T-cell (primary cell): ENCODE measurements around the gene BANF2. TPM values are rescaled to one million over a fixed set of nuclear protein-coding genes. Genes with fewer than 3 reads are reported as not detected.
"Not testable (repeated sequence)": the region's sequence is repeated elsewhere in the genome, so short reads cannot be mapped to it uniquely, and the experiment has no call there.

Experiments used
- ATAC-seq, 4 experiments: fragments of 200-7000 bp in 3 of 4; fragments of 150-1000 bp in 1 of 4; cut with Tn5 transposase; replicated peaks in 1 of 4; 1 replicate in 3 of 4; 2 replicates in 1 of 4; pipeline ENCODE4 v1.10.0; 2021; ENCODE audit warnings: moderate library complexity in 3 of 4, mild to moderate bottlenecking in 2 of 4, moderate number of reproducible peaks in 1 of 4
- CTCF ChIA-PET, 2 donors: fragments of 300-600 bp; sonication (Branson Sonifier 250); formaldehyde crosslinking; loops; one replicate each; lab custom pipeline; 2022; ENCODE audit warnings: antibody characterized with exemption in 2 of 2; lab: Charles Lee
- POLR2A ChIA-PET, 2 donors: fragments of 300-600 bp; sonication (Branson Sonifier 250); formaldehyde crosslinking; loops; one replicate each; lab custom pipeline; 2022; ENCODE audit warnings: antibody characterized with exemption in 2 of 2; lab: Charles Lee
- DNase-seq, 35 experiments: peaks; one replicate each; pipeline versions ENCODE4 v3.0.0 to v3.0.0-alpha.2; 2013 to 2023
- H3K27ac ChIP-seq: one replicate; pipeline ENCODE4 v1.5.1; 2013; ENCODE audit warnings: low read length
- H3K27me3 ChIP-seq, 2 experiments: replicated peaks in 1 of 2; 1 replicate in 1 of 2; 2 replicates in 1 of 2; pipeline versions ENCODE4 v1.6.1 to v1.7.0; 2013; ENCODE audit warnings: low read length in 1 of 2, mixed read lengths in 1 of 2; ENCODE audit not compliant: control insufficient read depth in 2 of 2, insufficient read depth in 2 of 2; ENCODE audit errors: extremely low read depth in 1 of 2
- H3K36me3 ChIP-seq, 2 donors: 1 replicate in 1 of 2; 2 replicates in 1 of 2; pipeline versions ENCODE4 v1.6.1 to v1.7.0; 2013; ENCODE audit warnings: low read length in 1 of 2; ENCODE audit not compliant: control insufficient read depth in 2 of 2, insufficient read depth in 1 of 2; ENCODE audit errors: extremely low read depth in 1 of 2
- H3K4me1 ChIP-seq, 2 experiments: 1 replicate in 1 of 2; 2 replicates in 1 of 2; pipeline versions ENCODE4 v1.6.1 to v1.7.0; 2013; ENCODE audit warnings: low read length in 2 of 2, mixed read lengths in 1 of 2; ENCODE audit not compliant: insufficient read depth in 2 of 2, control insufficient read depth in 1 of 2; ENCODE audit errors: extremely low read depth in 1 of 2
- H3K4me3 ChIP-seq, 2 donors: 1 replicate in 1 of 2; 2 replicates in 1 of 2; pipeline versions ENCODE4 v1.5.1 to v1.7.0; 2013; ENCODE audit warnings: mild to moderate bottlenecking in 2 of 2, low read length in 1 of 2, moderate library complexity in 1 of 2; ENCODE audit not compliant: control insufficient read depth in 1 of 2; ENCODE audit errors: extremely low read depth in 1 of 2
- H3K9me3 ChIP-seq: 2 replicates; pipeline ENCODE4 v1.7.0; 2013
- H3K27ac Mint-ChIP-seq, 2 donors: one replicate each; pipeline ENCODE4 v1.8.0; 2020 to 2021; ENCODE audit warnings: mild to moderate bottlenecking in 2 of 2, mixed read lengths in 2 of 2
- H3K27me3 Mint-ChIP-seq, 2 donors: one replicate each; pipeline ENCODE4 v1.8.0; 2021 to 2022; ENCODE audit warnings: mixed read lengths in 2 of 2
- H3K36me3 Mint-ChIP-seq: one replicate; pipeline ENCODE4 v1.8.0; 2021; ENCODE audit warnings: mixed read lengths
- H3K4me1 Mint-ChIP-seq, 3 donors: one replicate each; pipeline ENCODE4 v1.8.0; 2020 to 2022; ENCODE audit warnings: mixed read lengths in 3 of 3, mild to moderate bottlenecking in 1 of 3
- H3K4me3 Mint-ChIP-seq, 3 donors: one replicate each; pipeline ENCODE4 v1.8.0; 2020 to 2022; ENCODE audit warnings: mild to moderate bottlenecking in 3 of 3, mixed read lengths in 3 of 3, moderate library complexity in 3 of 3
- H3K9me3 Mint-ChIP-seq, 3 donors: one replicate each; pipeline ENCODE4 v1.8.0; 2020 to 2022; ENCODE audit warnings: mixed read lengths in 3 of 3
- WGBS: methylation state at CpG from one replicate; pipeline ENCODE4 v1.1.5; 2013; ENCODE audit warnings: missing lambda C conversion rate; ENCODE audit not compliant: insufficient coverage; 5-methylcytosine and 5-hydroxymethylcytosine counted together
- total RNA-seq, 35 experiments: library from RNA in 6 of 35; stranded (reverse) in 6 of 35; fragments of 120-200 nt in 1 of 35; gene quantifications; one replicate each; pipeline versions ENCODE4 v1.2.1 to v1.2.4 and lab custom pipeline; 2013 to 2026

Gene BANF2
- total RNA-seq, 5 donors from 2014 or later (not counting 1 experiment from before 2014, with no cell fraction given): not detected

DNA sequence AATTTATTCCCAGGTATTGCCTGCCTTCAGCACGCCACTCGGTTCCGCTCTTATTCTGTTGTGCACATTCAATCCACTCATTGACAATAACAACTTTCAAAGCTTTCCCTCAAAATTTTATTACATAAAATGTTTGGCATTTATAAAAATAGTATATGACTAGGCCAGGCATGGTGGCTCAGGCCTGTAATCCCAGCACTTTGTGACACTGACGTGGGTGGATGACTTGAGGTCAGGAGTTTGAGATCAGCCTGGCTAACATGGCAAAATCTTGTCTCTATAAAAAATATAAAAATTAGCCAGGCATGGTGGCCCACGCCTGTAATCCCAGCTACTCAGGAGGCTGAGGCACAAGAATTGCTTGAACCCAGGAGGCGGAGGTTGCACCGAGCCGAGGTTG, 70.0 kb downstream of the BANF2 start:
- H3K27me3 Mint-ChIP-seq, H3K4me3 ChIP-seq, H3K9me3 Mint-ChIP-seq, DNase-seq, H3K27ac ChIP-seq, H3K36me3 ChIP-seq, H3K4me3 Mint-ChIP-seq, H3K9me3 ChIP-seq, ATAC-seq, H3K36me3 Mint-ChIP-seq, CTCF ChIA-PET, H3K4me1 Mint-ChIP-seq, H3K4me1 ChIP-seq, H3K27ac Mint-ChIP-seq: not testable (repeated sequence)
- POLR2A ChIA-PET: interaction anchor here in 1 of 2 donors (0.7 kb wide), 1 partner anchor 164 kb away, joined by 3 read pairs; no protein-coding TSS in a partner anchor
- H3K27me3 ChIP-seq: peaks cover 0 to 13% of the 10 kb centered on the region in 2 experiments
- WGBS: 60% methylated on average over 1 of the region's 8 CpGs

DNA sequence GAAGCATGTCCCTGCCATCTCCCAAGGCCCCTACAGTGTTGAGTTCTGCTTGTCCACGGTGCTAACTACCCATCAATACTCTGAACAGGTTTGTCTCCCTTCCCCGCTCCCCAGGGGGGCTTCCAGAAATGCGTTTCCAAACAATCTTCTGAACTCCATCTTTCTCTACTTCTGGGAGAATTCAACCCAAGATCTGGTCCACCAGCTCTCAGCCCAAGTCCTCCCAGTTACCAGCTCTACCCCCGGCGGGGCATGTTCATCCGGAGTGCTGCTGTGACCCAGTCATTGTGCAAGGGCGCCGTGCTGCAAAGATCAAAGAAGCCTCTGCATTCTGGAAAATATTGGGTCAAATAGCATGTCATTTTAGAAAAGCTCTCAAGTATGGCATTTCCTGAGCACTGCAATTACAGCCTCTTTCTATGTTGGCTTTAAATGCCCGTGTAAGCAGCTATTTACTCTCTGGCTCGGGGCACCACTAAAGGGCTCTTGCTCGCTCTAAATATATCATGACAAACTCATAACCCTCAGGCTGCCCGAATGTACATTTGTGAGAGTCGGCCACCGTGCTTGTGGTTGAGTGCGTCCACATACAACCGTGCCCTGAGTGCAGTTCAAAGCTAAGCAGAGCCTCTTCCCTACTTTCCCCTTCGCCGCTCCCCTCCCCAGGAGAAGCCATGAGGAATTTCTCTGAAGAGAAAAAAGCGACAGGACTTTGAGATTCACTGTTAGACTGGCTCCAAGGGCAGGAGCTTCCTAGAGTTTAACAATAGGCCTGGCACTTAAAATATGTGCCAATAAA, 71.6 kb downstream of the BANF2 start:
- Histone ChIP-seq H3K27me3 (peaks cover 0 to 6% of the 10 kb centered on the region in 2 experiments), H3K27ac (no peak overlapping the region), H3K9me3 (no peaks in the 10 kb centered on the region), H3K36me3 (no peaks in the 10 kb centered on the region), H3K4me3 (no peak overlapping the region), H3K4me1 (no peaks in the 10 kb centered on the region)
- Mint-ChIP-seq H3K27ac (no peak overlapping the region), H3K36me3 (no peaks in the 10 kb centered on the region), H3K9me3 (no peaks in the 10 kb centered on the region), H3K4me1 (no peaks in the 10 kb centered on the region), H3K4me3 (no peak overlapping the region), H3K27me3 (peaks cover 11 to 12% of the 10 kb centered on the region in 2 donors)
- no peak for DNase-seq
- ChIA-PET POLR2A (no interaction called here), CTCF (no interaction called here)
- no peak for ATAC-seq
- 88% methylated on average over 16 of the region's 19 CpGs for WGBS

DNA sequence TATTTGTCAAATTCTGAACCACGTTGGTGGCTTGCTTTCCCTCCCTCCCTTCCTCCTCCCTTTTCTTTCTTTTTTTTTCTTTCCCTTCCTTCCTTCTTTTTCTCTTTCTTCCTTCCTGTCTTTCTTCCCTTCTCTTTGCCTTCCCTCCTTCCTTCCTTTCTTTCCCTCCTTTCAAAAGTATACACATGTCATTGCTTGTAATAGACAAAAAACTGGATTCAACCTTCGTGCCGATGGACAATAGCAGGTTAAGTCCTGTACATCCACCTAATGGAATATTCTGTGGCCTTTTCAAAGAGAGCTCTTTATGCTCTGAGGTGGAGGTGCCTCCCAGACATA, 72.2 kb downstream of the BANF2 start:
- 67% methylated on average over 3 of the region's 3 CpGs for WGBS
- Mint-ChIP-seq H3K27me3 (peaks cover 11 to 12% of the 10 kb centered on the region in 2 donors), H3K4me3 (no peak overlapping the region), H3K9me3 (no peaks in the 10 kb centered on the region), H3K4me1 (no peaks in the 10 kb centered on the region), H3K27ac (no peak overlapping the region), H3K36me3 (no peaks in the 10 kb centered on the region)
- no peaks in the 10 kb centered on the region for H3K4me1 ChIP-seq
- ATAC-seq (no peak), DNase-seq (no peak)
- H3K27me3 ChIP-seq: peaks cover 0 to 6% of the 10 kb centered on the region in 2 experiments
- no peak overlapping the region for H3K27ac ChIP-seq
- ChIA-PET POLR2A (no interaction called here), CTCF (no interaction called here)
- no peaks in the 10 kb centered on the region for H3K9me3 ChIP-seq
- no peak overlapping the region for H3K4me3 ChIP-seq
- no peaks in the 10 kb centered on the region for H3K36me3 ChIP-seq

DNA sequence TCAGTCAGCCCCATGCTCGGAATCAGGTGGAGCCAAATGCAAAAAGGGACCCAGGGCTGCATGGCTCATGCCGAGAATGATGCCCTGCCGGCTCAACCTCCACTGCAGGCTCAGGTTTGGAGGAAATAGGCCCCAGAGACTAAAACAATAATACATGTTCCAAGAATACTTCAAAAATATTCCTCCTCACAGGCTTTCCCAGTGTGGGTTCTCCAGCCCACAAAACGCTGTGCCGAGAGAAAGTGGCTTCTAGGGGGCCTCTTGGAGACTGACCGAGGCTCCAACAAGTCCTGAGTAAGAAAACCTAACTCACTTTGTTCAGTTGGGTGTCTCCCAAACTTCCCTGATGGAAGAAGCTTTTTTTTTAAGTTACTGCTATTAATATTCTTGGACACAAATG, 73.9 kb downstream of the BANF2 start:
- POLR2A ChIA-PET: no interaction called here

GRCh38 chr20:17775600-17775999, 75.8 kb downstream of the BANF2 start:
- CTCF ChIA-PET: no interaction called here
- no peak overlapping the region for H3K27ac Mint-ChIP-seq

More for the DNA sequence above, 73.9 kb downstream of the BANF2 start:
- no peaks in the 10 kb centered on the region for H3K36me3 ChIP-seq
- peaks cover 6 to 12% of the 10 kb centered on the region in 2 donors for H3K27me3 Mint-ChIP-seq
- no peak for DNase-seq
- no peak overlapping the region for H3K27ac Mint-ChIP-seq
- no peaks in the 10 kb centered on the region for H3K4me1 ChIP-seq
- H3K27ac ChIP-seq: no peak overlapping the region
- ATAC-seq: no peak
- CTCF ChIA-PET: no interaction called here
- H3K4me3 ChIP-seq: no peak overlapping the region
- H3K9me3 ChIP-seq: no peaks in the 10 kb centered on the region
- H3K27me3 ChIP-seq: peaks cover 0 to 4% of the 10 kb centered on the region in 2 experiments
- no peaks in the 10 kb centered on the region for H3K4me1 Mint-ChIP-seq
- H3K9me3 Mint-ChIP-seq: peaks cover 0 to 5% (median 4%) of the 10 kb centered on the region in 3 donors
- H3K36me3 Mint-ChIP-seq: no peaks in the 10 kb centered on the region
- no peak overlapping the region for H3K4me3 Mint-ChIP-seq
- WGBS: 79% methylated on average over 5 of the region's 6 CpGs

DNA sequence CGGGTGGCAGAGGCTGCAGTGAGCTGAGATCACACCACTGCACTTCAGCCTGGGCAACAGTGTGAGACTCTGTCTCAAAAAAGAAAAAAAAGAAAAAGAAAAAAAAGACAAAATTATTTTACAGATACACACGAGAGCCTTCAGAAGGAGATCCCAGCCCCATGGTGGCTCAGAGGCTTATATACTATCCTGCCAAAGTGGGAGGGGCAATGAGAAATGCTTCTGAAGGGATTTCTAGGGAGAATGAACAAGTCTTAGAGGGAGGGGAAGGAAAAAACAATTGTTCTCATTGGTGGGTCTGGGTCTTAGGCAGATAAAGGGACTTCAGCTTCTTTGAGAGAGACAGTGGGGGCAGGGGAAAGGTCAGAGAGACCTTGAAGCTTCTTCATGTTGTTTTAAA, 76.8 kb downstream of the BANF2 start:
- Mint-ChIP-seq H3K4me3 (no peak overlapping the region), H3K9me3 (peaks cover 0 to 10% (median 4%) of the 10 kb centered on the region in 3 donors), H3K4me1 (no peaks in the 10 kb centered on the region), H3K36me3 (no peaks in the 10 kb centered on the region), H3K27me3 (peaks cover 6 to 11% of the 10 kb centered on the region in 2 donors), H3K27ac (no peak overlapping the region)
- DNase-seq (no peak), ATAC-seq (no peak)
- no peaks in the 10 kb centered on the region for H3K36me3 ChIP-seq
- H3K27me3 ChIP-seq: peaks cover 0 to 4% of the 10 kb centered on the region in 2 experiments
- ChIA-PET POLR2A (no interaction called here), CTCF (no interaction called here)
- H3K27ac ChIP-seq: no peak overlapping the region
- no peaks in the 10 kb centered on the region for H3K4me1 ChIP-seq
- no peaks in the 10 kb centered on the region for H3K9me3 ChIP-seq
- no CpG with 5 or more reads among the region's 2 CpGs for WGBS
- no peak overlapping the region for H3K4me3 ChIP-seq

More at GRCh38 chr20:17775600-17775999, 75.8 kb downstream of the BANF2 start:
- no peak overlapping the region for H3K4me3 Mint-ChIP-seq
- H3K4me1 ChIP-seq: no peaks in the 10 kb centered on the region
- H3K9me3 ChIP-seq: no peaks in the 10 kb centered on the region
- no peak overlapping the region for H3K4me3 ChIP-seq
- no peak overlapping the region for H3K27ac ChIP-seq
- H3K9me3 Mint-ChIP-seq: peaks cover 0 to 10% (median 4%) of the 10 kb centered on the region in 3 donors
- ATAC-seq (no peak), DNase-seq (no peak)
- H3K36me3 Mint-ChIP-seq: no peaks in the 10 kb centered on the region
- no peaks in the 10 kb centered on the region for H3K36me3 ChIP-seq
- POLR2A ChIA-PET: no interaction called here
- H3K27me3 ChIP-seq: peaks cover 0 to 4% of the 10 kb centered on the region in 2 experiments
- H3K27me3 Mint-ChIP-seq: peaks cover 6 to 12% of the 10 kb centered on the region in 2 donors
- no peaks in the 10 kb centered on the region for H3K4me1 Mint-ChIP-seq
- WGBS: 87% methylated on average over 4 of the region's 5 CpGs
